HepG2 (cell line): Measurements from ENCODE around the gene VEPH1. TPM values are rescaled to one million over a fixed set of nuclear protein-coding genes. Genes with fewer than 3 reads are reported as not detected.

Source experiments
- ATAC-seq: fragments of 200-7000 bp; cut with Tn5 transposase; 3 replicates; pipeline ENCODE4 v1.9.1; 2020; ENCODE audit warnings: mild to moderate bottlenecking, moderate library complexity
- BruUV-seq: library from RNA; stranded (reverse); fragments of 400-500 nt; replicated peaks from 2 replicates; lab custom pipeline; 2021; lab: Mats Ljungman, UMichigan
- CTCF ChIA-PET: fragments of 300-600 bp; formaldehyde crosslinking; extraction: SDS; loops from one replicate; lab custom pipeline; 2021; ENCODE audit warnings: low total read pairs, inconsistent platforms, low intra/inter-chr PET ratio; lab: Yijun Ruan, JAX
- POLR2A ChIA-PET: fragments of 350-600 bp; sonication (Branson Sonifier 250); formaldehyde crosslinking; loops from one replicate; lab custom pipeline; 2020; ENCODE audit warnings: antibody characterized with exemption, inconsistent platforms; lab: Yijun Ruan, JAX
- DNase-seq: peaks from one replicate; pipeline ENCODE4 v3.0.0-alpha.2; 2015; ENCODE audit warnings: low spot score
- FAIRE-seq: peaks from 3 replicates; lab custom pipeline; 2011; peaks lifted over from hg19 to GRCh38; lab: Jason Lieb, UNC
- H2AFZ ChIP-seq: one replicate; pipeline ENCODE4 v1.6.1; 2011; ENCODE audit warnings: low read length, inconsistent platforms
- H3K27ac ChIP-seq: fragments of 300-600 bp; 3 replicates; pipeline ENCODE4 v1.8.0; 2011; ENCODE audit warnings: mixed run types, mild to moderate bottlenecking, mixed read lengths, low read length, inconsistent platforms; ENCODE audit not compliant: insufficient read depth; ENCODE audit errors: extremely low read length
- H3K27me3 ChIP-seq, 2 experiments: fragments of 200-600 bp in 1 of 2; 2 replicates in 1 of 2; 3 replicates in 1 of 2; pipeline versions ENCODE4 v1.6.0 to v1.8.0; 2011; ENCODE audit warnings: low read length in 2 of 2, mild to moderate bottlenecking in 2 of 2, moderate library complexity in 2 of 2, inconsistent platforms in 1 of 2; ENCODE audit not compliant: insufficient read depth in 2 of 2, control insufficient read depth in 1 of 2
- H3K36me3 ChIP-seq, 2 experiments: fragments of 200-600 bp in 1 of 2; replicated peaks in 1 of 2; 2 replicates in 1 of 2; 3 replicates in 1 of 2; pipeline versions ENCODE4 v1.5.1 to v1.8.0; 2011; ENCODE audit warnings: low read length in 2 of 2, inconsistent platforms in 1 of 2; ENCODE audit not compliant: insufficient read depth in 2 of 2, control insufficient read depth in 1 of 2
- H3K4me1 ChIP-seq: 2 replicates; pipeline ENCODE4 v1.5.1; 2012; ENCODE audit warnings: low read length, inconsistent platforms; ENCODE audit not compliant: insufficient read depth
- H3K4me2 ChIP-seq: 2 replicates; pipeline ENCODE4 v1.6.0; 2011; ENCODE audit warnings: low read depth, low read length, inconsistent platforms
- H3K4me3 ChIP-seq, 3 experiments: fragments of 200-600 bp in 1 of 3; sonication (generic), shearing (Covaris generic) in 1 of 3; replicated peaks in 1 of 3; 2 replicates each; pipeline ENCODE4 v1.5.1; 2011 to 2016; ENCODE audit warnings: low read length in 3 of 3, inconsistent platforms in 2 of 3, low read depth in 2 of 3, mild to moderate bottlenecking in 2 of 3, control low read depth in 1 of 3, mixed read lengths in 1 of 3; ENCODE audit not compliant: insufficient read depth in 1 of 3
- H3K79me2 ChIP-seq: one replicate; pipeline ENCODE4 v1.6.1; 2011; ENCODE audit warnings: low read length, inconsistent platforms; ENCODE audit not compliant: insufficient read depth
- H3K9ac ChIP-seq: 2 replicates; pipeline ENCODE4 v1.6.0; 2011; ENCODE audit warnings: mild to moderate bottlenecking, low read depth, low read length, inconsistent platforms; ENCODE audit not compliant: insufficient read depth
- H3K9me3 ChIP-seq: 2 replicates; pipeline ENCODE4 v1.5.1; 2012; ENCODE audit warnings: mild to moderate bottlenecking, low read length
- H4K20me1 ChIP-seq: 2 replicates; pipeline ENCODE4 v1.6.0; 2011; ENCODE audit warnings: inconsistent platforms, mild to moderate bottlenecking, low read length, moderate library complexity; ENCODE audit not compliant: insufficient read depth
- CHD4 ChIP-seq: fragments of 200-600 bp; sonication (generic); IDR thresholded peaks from 2 replicates; pipeline ENCODE4 v1.7.0; 2017; ENCODE audit warnings: mild to moderate bottlenecking, low read length, borderline replicate concordance
- SCMH1 ChIP-seq: sonication (generic); formaldehyde crosslinking; IDR thresholded peaks from 2 replicates; pipeline ENCODE4 v1.9.0; 2021; ENCODE audit warnings: missing genetic modification reagents, mild to moderate bottlenecking, borderline replicate concordance
- SIN3A ChIP-seq: IDR thresholded peaks from 2 replicates; pipeline ENCODE4 v1.6.1; 2011; ENCODE audit warnings: low read depth, mild to moderate bottlenecking, control low read depth, low read length, borderline replicate concordance
- SRY ChIP-seq: sonication (generic); formaldehyde crosslinking; IDR thresholded peaks from 2 replicates; pipeline ENCODE4 v1.8.0; 2022; ENCODE audit warnings: mild to moderate bottlenecking, missing genetic modification reagents
- ZNF256 ChIP-seq: sonication (generic); formaldehyde crosslinking; conservative IDR thresholded peaks from 2 replicates; pipeline ENCODE4 v1.4.0; 2020; ENCODE audit warnings: missing genetic modification reagents
- ZNF512 ChIP-seq: sonication (generic); formaldehyde crosslinking; IDR thresholded peaks from 2 replicates; pipeline ENCODE4 v1.4.0; 2020; ENCODE audit warnings: mild to moderate bottlenecking, missing genetic modification reagents
- ZNF768 ChIP-seq: sonication (generic); formaldehyde crosslinking; IDR thresholded peaks from 2 replicates; pipeline ENCODE4 v1.4.0; 2020; ENCODE audit warnings: missing genetic modification reagents
- WGBS: methylation state at CpG from one replicate; pipeline ENCODE4 v1.1.6; 2017; ENCODE audit warnings: low lambda C conversion rate; 5-methylcytosine and 5-hydroxymethylcytosine counted together
- in situ Hi-C: cut with HindIII; loops from 2 replicates; pipeline ENCODE4 v1.10.0; 2017; ENCODE audit warnings: low pct_unique_long_range_greater_than_20kb; ENCODE audit not compliant: extremely low pct_ligation_motif_present
- intact Hi-C: fragments of 100-400 bp; cut with micrococcal nuclease; formaldehyde crosslinking; loops from one replicate; pipeline ENCODE4 v1.10.0; 2022; ENCODE audit not compliant: unreplicated experiment
- polyA plus RNA-seq, 8 experiments: library from polyadenylated mRNA; depleted of rRNA in 3 of 8; stranded (reverse) in 7 of 8; unstranded in 1 of 8; fragments of >200 nt; fragmentation: Illumina TruSeq in 4 of 8; extraction: Trizol in 4 of 8; gene quantifications; 2 replicates each; pipeline versions ENCODE4 v1.2.1 to v1.2.3, GENCODE V29; 2011 to 2016; ENCODE audit warnings: low read depth in 4 of 8, missing spikeins in 1 of 8, mixed read lengths in 1 of 8; ENCODE audit not compliant: insufficient read depth in 1 of 8
- total RNA-seq, 5 experiments: library from RNA; depleted of rRNA; stranded (reverse); fragments of >200 nt; fragmentation: Illumina TruSeq; extraction: Trizol; gene quantifications; 2 replicates each; pipeline ENCODE4 v1.2.3, GENCODE V29; 2016; ENCODE audit warnings: low read depth in 1 of 5
- TF ChIP-seq, protein P1 (sequence below): IDR thresholded peaks from 2 replicates; pipeline ENCODE4 v1.6.1; 2018; ENCODE audit warnings: missing genetic modification reagents, mild to moderate bottlenecking, missing compliant biosample characterization

VEPH1 gene
- total and polyA plus RNA-seq, 2 of the 13 experiments (the other 11 are each of a cell fraction or from before 2014, with no cell fraction given): not detected

- CTCF ChIA-PET: no interaction called here
- H3K4me3 ChIP-seq: peak within 1 kb of the TSS; percentile 12 to 52 (median 24); a peak in 4 of 6 replicates
- DNase-seq: no peak
- BruUV-seq: no TSS peak
- no peak within 1 kb of the TSS for H3K9ac ChIP-seq
- in situ Hi-C loops (no loop called here), intact Hi-C loops (no loop called here)
- ATAC-seq: no peak
- no peaks in the 10 kb centered on the region for H3K9me3 ChIP-seq
- peaks cover 4 to 26% of the 10 kb centered on the region in 2 experiments; a peak in 4 of 5 replicates for H3K27me3 ChIP-seq
- no peaks in the 10 kb centered on the region for H4K20me1 ChIP-seq
- FAIRE-seq: no peak
- no peaks in the 10 kb centered on the region for H3K79me2 ChIP-seq
- peaks cover 15% of the 10 kb centered on the region; the same call in 1 of the 2 replicates for H3K4me1 ChIP-seq
- H3K27ac ChIP-seq: no peak within 1 kb of the TSS
- peak within 1 kb of the TSS; percentile 59 for H3K4me2 ChIP-seq
- POLR2A ChIA-PET: no interaction called here
- no peak within 1 kb of the TSS for H2AFZ ChIP-seq
- 44% methylated on average over 15 of the region's 15 CpGs for WGBS
- TF ChIP-seq SRY (no peak), SCMH1 (CRISPR knock-in tag) (no peak), ZNF768 (CRISPR knock-in tag) (no peak), ZNF512 (CRISPR knock-in tag) (0 out of 2 replicates have a peak, but pooled peaks have one; percentile 23), ZNF256 (CRISPR knock-in tag) (no peak), SIN3A (no peak), CHD4 (no peak)
- TF ChIP-seq, protein P1, sequence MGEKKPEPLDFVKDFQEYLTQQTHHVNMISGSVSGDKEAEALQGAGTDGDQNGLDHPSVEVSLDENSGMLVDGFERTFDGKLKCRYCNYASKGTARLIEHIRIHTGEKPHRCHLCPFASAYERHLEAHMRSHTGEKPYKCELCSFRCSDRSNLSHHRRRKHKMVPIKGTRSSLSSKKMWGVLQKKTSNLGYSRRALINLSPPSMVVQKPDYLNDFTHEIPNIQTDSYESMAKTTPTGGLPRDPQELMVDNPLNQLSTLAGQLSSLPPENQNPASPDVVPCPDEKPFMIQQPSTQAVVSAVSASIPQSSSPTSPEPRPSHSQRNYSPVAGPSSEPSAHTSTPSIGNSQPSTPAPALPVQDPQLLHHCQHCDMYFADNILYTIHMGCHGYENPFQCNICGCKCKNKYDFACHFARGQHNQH (CRISPR knock-in tag): no peak
- H3K36me3 ChIP-seq: no peaks in the 10 kb centered on the region
Measured at GRCh38 chr3:157436583-157437291, 66.5 kb downstream of the VEPH1 start, which contains the start of gene PTX3. TSS of gene PTX3 (plus strand) at chr3:157436850. CDS start at chr3:157436934, 84 bp downstream.
